Upper lobe of left lung (tissue), 4 donors: Measurements from ENCODE around the gene LZTS2.

ENCODE experiments used
- POLR2A ChIP-seq, 4 donors: fragments of 450-650 bp; IDR thresholded peaks; one replicate each; pipeline ENCODE4 v1.5.1; 2016 to 2017; ENCODE audit warnings: antibody characterized with exemption in 4 of 4, mild to moderate bottlenecking in 2 of 4
- TF ChIP-seq, protein P1 (sequence below), 6 experiments: fragments of 450-650 bp in 4 of 6; fragments of 200-600 bp in 2 of 6; sonication (generic) in 2 of 6; IDR thresholded peaks; one replicate each; pipeline ENCODE4 v1.5.1; 2016 to 2019; ENCODE audit warnings: antibody characterized with exemption in 6 of 6

DNA sequence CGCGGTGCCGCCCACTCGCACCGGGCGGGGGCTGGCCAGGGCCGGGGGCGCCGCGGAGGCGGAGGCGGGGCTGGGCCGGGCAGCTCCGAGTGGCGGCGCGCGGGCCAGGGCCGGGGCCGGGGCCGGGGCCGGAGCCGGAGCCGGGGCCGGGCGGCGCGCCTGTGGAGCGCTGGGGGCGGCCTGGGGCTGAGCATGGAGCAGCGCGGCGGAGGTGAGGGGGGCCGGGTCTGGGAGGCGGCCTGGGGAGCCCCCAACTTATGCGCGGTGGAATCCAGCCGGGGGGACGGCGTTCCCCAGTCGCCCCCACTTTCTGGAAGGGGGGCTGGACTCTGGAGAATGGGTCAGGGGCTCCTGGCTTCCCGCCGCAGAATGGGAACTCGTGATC is at the start of gene LZTS2:
- TF ChIP-seq, protein P1, sequence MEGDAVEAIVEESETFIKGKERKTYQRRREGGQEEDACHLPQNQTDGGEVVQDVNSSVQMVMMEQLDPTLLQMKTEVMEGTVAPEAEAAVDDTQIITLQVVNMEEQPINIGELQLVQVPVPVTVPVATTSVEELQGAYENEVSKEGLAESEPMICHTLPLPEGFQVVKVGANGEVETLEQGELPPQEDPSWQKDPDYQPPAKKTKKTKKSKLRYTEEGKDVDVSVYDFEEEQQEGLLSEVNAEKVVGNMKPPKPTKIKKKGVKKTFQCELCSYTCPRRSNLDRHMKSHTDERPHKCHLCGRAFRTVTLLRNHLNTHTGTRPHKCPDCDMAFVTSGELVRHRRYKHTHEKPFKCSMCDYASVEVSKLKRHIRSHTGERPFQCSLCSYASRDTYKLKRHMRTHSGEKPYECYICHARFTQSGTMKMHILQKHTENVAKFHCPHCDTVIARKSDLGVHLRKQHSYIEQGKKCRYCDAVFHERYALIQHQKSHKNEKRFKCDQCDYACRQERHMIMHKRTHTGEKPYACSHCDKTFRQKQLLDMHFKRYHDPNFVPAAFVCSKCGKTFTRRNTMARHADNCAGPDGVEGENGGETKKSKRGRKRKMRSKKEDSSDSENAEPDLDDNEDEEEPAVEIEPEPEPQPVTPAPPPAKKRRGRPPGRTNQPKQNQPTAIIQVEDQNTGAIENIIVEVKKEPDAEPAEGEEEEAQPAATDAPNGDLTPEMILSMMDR (IDR thresholded peaks at IDR 0.05), result no peak
- TF ChIP-seq POLR2A (IDR thresholded peaks at IDR 0.05), result no peak
